Fibroblast of lung (primary cell): Measurements from ENCODE around the gene SEMA5A. TPM values are rescaled to one million over a fixed set of nuclear protein-coding genes. Genes with fewer than 3 reads are reported as not detected.

Experiments used
- DNase-seq, 2 donors: peaks; one replicate each; pipeline versions ENCODE4 v3.0.0 to v3.0.0-alpha.2; 2010; ENCODE audit warnings: low read depth in 2 of 2
- H2AFZ ChIP-seq: 2 replicates; pipeline ENCODE4 v1.5.1; 2012; ENCODE audit warnings: low read length, control low read depth, inconsistent platforms
- H3K27ac ChIP-seq: 2 replicates; pipeline ENCODE4 v1.5.1; 2011; ENCODE audit warnings: low read length, control low read depth; ENCODE audit not compliant: insufficient read depth
- H3K27me3 ChIP-seq: 2 replicates; pipeline ENCODE4 v1.5.1; 2011; ENCODE audit warnings: mild to moderate bottlenecking, low read length; ENCODE audit not compliant: control insufficient read depth, insufficient read depth
- H3K36me3 ChIP-seq: 2 replicates; pipeline ENCODE4 v1.5.1; 2011; ENCODE audit warnings: low read length; ENCODE audit not compliant: control insufficient read depth, insufficient read depth
- H3K4me1 ChIP-seq: 2 replicates; pipeline ENCODE4 v1.5.1; 2011; ENCODE audit warnings: low read length; ENCODE audit not compliant: control insufficient read depth, insufficient read depth; ENCODE audit errors: extremely low read depth
- H3K4me2 ChIP-seq: 2 replicates; pipeline ENCODE4 v1.5.1; 2011; ENCODE audit warnings: low read length, control low read depth; ENCODE audit not compliant: insufficient read depth; ENCODE audit errors: extremely low read depth
- H3K4me3 ChIP-seq, 4 experiments: fragments of 200-600 bp in 1 of 4; sonication (generic) in 1 of 4; replicated peaks in 1 of 4; 2 replicates each; pipeline ENCODE4 v1.5.1; 2011 to 2016; ENCODE audit warnings: low read length in 4 of 4, low read depth in 3 of 4, mild to moderate bottlenecking in 3 of 4, control low read depth in 2 of 4, inconsistent platforms in 1 of 4, mixed read lengths in 1 of 4; ENCODE audit not compliant: insufficient read depth in 1 of 4; ENCODE audit errors: control extremely low read depth in 1 of 4
- H3K79me2 ChIP-seq: 2 replicates; pipeline ENCODE4 v1.5.1; 2012; ENCODE audit warnings: mild to moderate bottlenecking, low read length, inconsistent platforms; ENCODE audit not compliant: control insufficient read depth, insufficient read depth
- H3K9ac ChIP-seq: 2 replicates; pipeline ENCODE4 v1.5.1; 2011; ENCODE audit warnings: mild to moderate bottlenecking, low read length, control low read depth; ENCODE audit not compliant: insufficient read depth
- H3K9me3 ChIP-seq: 2 replicates; pipeline ENCODE4 v1.5.1; 2012; ENCODE audit warnings: low read depth, low read length; ENCODE audit not compliant: control insufficient read depth, insufficient read depth
- H4K20me1 ChIP-seq: 2 replicates; pipeline ENCODE4 v1.5.1; 2011; ENCODE audit warnings: low read length; ENCODE audit not compliant: control insufficient read depth, insufficient read depth; ENCODE audit errors: extremely low read depth
- EZH2 ChIP-seq: IDR thresholded peaks from 2 replicates; pipeline ENCODE4 v1.5.1; 2012; ENCODE audit warnings: low read length, control low read depth, mild to moderate bottlenecking; ENCODE audit errors: missing control alignments
- polyA plus RNA-seq, 2 donors: library from polyadenylated mRNA; depleted of rRNA in 1 of 2; stranded (reverse) in 1 of 2; unstranded in 1 of 2; fragments of >200 nt; gene quantifications; 2 replicates each; pipeline ENCODE4 v1.2.1, GENCODE V29; 2011 to 2012; ENCODE audit warnings: missing spikeins in 1 of 2
- total RNA-seq: library from RNA; depleted of rRNA; stranded (reverse); fragments of >200 nt; gene quantifications from 2 replicates; pipeline ENCODE4 v1.2.1, GENCODE V29; 2014
- TF ChIP-seq, protein P1 (sequence below), 2 donors: IDR thresholded peaks in 1 of 2; conservative IDR thresholded peaks in 1 of 2; 1 replicate in 1 of 2; 2 replicates in 1 of 2; pipeline ENCODE4 v1.5.1; 2011 to 2012; ENCODE audit warnings: low read length in 2 of 2, control low read depth in 1 of 2, inconsistent platforms in 1 of 2, low read depth in 1 of 2, mild to moderate bottlenecking in 1 of 2

SEMA5A gene
- total and polyA plus RNA-seq, 2 donors (not counting 1 experiment from before 2014, with no cell fraction given), result 30.6 to 49.0 TPM

DNA sequence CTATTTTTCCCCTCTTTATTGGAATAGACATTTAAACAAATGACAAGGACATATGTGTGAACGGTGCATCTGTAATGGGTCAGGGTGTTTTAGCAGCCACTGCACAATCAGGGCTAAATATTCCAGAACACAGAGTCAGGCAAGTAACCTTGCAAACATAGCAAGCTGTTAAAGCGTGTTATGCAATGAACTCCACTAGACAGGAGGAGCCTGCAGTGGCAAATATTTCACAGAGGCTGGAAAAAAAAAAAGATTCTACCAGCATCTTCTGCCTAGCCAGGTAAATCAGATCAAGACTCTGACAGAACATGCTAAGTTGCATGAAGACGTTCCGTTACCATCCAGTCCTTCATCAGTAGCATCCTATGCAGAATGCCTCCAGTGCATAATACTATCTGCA, 171.8 kb downstream of the SEMA5A start:
- Histone ChIP-seq H3K9ac (no peak overlapping the region), H4K20me1 (no peaks in the 10 kb centered on the region), H3K79me2 (peaks cover 12% of the 10 kb centered on the region), H3K27me3 (no peaks in the 10 kb centered on the region), H3K4me3 (no peak overlapping the region), H3K36me3 (peaks cover 2% of the 10 kb centered on the region), H3K4me2 (no peak overlapping the region), H3K9me3 (no peaks in the 10 kb centered on the region), H2AFZ (no peak overlapping the region), H3K27ac (no peak overlapping the region), H3K4me1 (peaks cover 14% of the 10 kb centered on the region)
- peak in 1 of 2 donors; percentile 42 for DNase-seq
- no peak for TF ChIP-seq EZH2
- TF ChIP-seq, protein P1, sequence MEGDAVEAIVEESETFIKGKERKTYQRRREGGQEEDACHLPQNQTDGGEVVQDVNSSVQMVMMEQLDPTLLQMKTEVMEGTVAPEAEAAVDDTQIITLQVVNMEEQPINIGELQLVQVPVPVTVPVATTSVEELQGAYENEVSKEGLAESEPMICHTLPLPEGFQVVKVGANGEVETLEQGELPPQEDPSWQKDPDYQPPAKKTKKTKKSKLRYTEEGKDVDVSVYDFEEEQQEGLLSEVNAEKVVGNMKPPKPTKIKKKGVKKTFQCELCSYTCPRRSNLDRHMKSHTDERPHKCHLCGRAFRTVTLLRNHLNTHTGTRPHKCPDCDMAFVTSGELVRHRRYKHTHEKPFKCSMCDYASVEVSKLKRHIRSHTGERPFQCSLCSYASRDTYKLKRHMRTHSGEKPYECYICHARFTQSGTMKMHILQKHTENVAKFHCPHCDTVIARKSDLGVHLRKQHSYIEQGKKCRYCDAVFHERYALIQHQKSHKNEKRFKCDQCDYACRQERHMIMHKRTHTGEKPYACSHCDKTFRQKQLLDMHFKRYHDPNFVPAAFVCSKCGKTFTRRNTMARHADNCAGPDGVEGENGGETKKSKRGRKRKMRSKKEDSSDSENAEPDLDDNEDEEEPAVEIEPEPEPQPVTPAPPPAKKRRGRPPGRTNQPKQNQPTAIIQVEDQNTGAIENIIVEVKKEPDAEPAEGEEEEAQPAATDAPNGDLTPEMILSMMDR (conservative IDR thresholded peaks at IDR 0.05 in 1 of 2, IDR thresholded peaks at IDR 0.05 in 1 of 2; ENCODE audit: low read depth in 1 of 2, low read length in 2 of 2), result no peak

DNA sequence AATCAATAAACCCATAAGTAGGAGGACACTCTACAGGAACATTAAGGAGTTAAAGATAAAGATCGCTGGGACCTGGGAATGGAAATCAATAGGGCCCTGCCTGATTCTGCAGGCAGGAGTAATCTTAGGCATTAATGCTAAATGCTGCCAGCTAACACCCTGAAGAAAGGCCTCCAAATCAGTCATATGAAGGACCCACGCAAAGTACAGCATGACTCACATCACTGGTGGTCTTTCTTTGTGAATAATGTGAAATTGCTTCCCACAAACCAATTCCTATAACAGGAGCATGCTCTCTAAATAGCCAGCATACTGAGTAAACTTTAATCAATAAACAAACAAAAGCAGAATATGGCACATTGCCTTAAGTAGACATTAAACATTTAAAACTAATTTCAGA, 172.3 kb downstream of the SEMA5A start:
- Histone ChIP-seq H3K4me3 (no peak overlapping the region), H3K79me2 (peaks cover 12% of the 10 kb centered on the region), H3K27me3 (no peaks in the 10 kb centered on the region), H3K27ac (no peak overlapping the region), H3K4me1 (peaks cover 14% of the 10 kb centered on the region), H3K9me3 (no peaks in the 10 kb centered on the region), H4K20me1 (no peaks in the 10 kb centered on the region), H2AFZ (no peak overlapping the region), H3K9ac (no peak overlapping the region), H3K4me2 (no peak overlapping the region), H3K36me3 (peaks cover 2% of the 10 kb centered on the region)
- no peak for TF ChIP-seq EZH2
- TF ChIP-seq, protein P1 (conservative IDR thresholded peaks at IDR 0.05 in 1 of 2, IDR thresholded peaks at IDR 0.05 in 1 of 2; ENCODE audit: low read depth in 1 of 2, low read length in 2 of 2), result no peak
- DNase-seq, result peak; percentile 41 to 74

DNA sequence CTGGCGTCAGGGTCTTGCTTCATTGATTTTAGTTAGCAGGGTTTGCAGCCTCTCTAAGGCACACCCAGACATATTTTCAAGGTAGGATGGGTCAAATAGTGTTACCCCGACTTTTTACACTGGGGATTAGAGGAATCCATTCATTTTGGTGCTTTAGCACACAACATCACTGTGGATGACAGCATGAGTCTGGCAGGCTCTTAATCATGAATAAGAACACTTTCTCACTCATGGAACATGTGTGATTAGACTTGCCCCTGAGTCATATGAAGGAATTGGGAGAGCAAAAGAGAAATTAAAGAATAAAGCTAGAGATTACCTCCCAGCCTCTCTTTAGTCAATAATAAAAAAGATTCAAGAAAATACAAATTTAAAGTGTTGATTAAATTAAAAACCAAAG, 175.6 kb downstream of the SEMA5A start:
- H3K79me2 ChIP-seq, result peaks cover 12% of the 10 kb centered on the region
- no peaks in the 10 kb centered on the region for H3K9me3 ChIP-seq
- DNase-seq, result peak in 1 of 2 donors; percentile 47
- H4K20me1 ChIP-seq, result no peaks in the 10 kb centered on the region
- no peak overlapping the region for H3K4me2 ChIP-seq
- no peaks in the 10 kb centered on the region for H3K27me3 ChIP-seq
- no peak overlapping the region for H3K27ac ChIP-seq
- TF ChIP-seq, protein P1 (conservative IDR thresholded peaks at IDR 0.05 in 1 of 2, IDR thresholded peaks at IDR 0.05 in 1 of 2; ENCODE audit: low read depth in 1 of 2, low read length in 2 of 2), result no peak
- no peak for TF ChIP-seq EZH2
- H3K9ac ChIP-seq, result no peak overlapping the region
- H3K36me3 ChIP-seq, result peaks cover 2% of the 10 kb centered on the region
- H3K4me1 ChIP-seq, result peaks cover 14% of the 10 kb centered on the region
- no peak overlapping the region for H2AFZ ChIP-seq
- H3K4me3 ChIP-seq, result no peak overlapping the region
